ENCODE measurements around the gene ATP6V0C. TPM values are rescaled to one million over a fixed set of nuclear protein-coding genes. Genes with fewer than 3 reads are reported as not detected.
"Not testable (repeated sequence)": the region's sequence is repeated elsewhere in the genome, so short reads cannot be mapped to it uniquely, and the experiment has no call there.

Gene ATP6V0C
- total RNA-seq, 2 donors from 2014 or later: 33.5 to 38.9 TPM

GRCh38 chr16:2551420-2551889, 37.7 kb downstream of the ATP6V0C start:
- H3K27ac ChIP-seq: peak overlapping the region in 3 of 4 donors; percentile 34 to 72 (median 50)
- TF ChIP-seq, protein P1, sequence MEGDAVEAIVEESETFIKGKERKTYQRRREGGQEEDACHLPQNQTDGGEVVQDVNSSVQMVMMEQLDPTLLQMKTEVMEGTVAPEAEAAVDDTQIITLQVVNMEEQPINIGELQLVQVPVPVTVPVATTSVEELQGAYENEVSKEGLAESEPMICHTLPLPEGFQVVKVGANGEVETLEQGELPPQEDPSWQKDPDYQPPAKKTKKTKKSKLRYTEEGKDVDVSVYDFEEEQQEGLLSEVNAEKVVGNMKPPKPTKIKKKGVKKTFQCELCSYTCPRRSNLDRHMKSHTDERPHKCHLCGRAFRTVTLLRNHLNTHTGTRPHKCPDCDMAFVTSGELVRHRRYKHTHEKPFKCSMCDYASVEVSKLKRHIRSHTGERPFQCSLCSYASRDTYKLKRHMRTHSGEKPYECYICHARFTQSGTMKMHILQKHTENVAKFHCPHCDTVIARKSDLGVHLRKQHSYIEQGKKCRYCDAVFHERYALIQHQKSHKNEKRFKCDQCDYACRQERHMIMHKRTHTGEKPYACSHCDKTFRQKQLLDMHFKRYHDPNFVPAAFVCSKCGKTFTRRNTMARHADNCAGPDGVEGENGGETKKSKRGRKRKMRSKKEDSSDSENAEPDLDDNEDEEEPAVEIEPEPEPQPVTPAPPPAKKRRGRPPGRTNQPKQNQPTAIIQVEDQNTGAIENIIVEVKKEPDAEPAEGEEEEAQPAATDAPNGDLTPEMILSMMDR (IDR thresholded peaks at IDR 0.05): peak in 2 of 7 experiments; percentile 17 to 22
- H3K36me3 ChIP-seq (replicated peaks in 1 of 2; ENCODE audit: insufficient read depth in 1 of 2, low read depth in 2 of 2); H3K4me3 ChIP-seq; H3K27me3 ChIP-seq; H3K9me3 ChIP-seq; intact Hi-C loops (cut with DNase I): not testable (repeated sequence)
- DNase-seq: peak in 2 of 4 donors; percentile 9 to 10
- ATAC-seq: peak; percentile 35
- 50 to 54% methylated on average over 11 to 14 of the region's 17 CpGs for WGBS, 2 donors
- peaks cover 13% of the 10 kb centered on the region for H3K4me1 ChIP-seq

DNA sequence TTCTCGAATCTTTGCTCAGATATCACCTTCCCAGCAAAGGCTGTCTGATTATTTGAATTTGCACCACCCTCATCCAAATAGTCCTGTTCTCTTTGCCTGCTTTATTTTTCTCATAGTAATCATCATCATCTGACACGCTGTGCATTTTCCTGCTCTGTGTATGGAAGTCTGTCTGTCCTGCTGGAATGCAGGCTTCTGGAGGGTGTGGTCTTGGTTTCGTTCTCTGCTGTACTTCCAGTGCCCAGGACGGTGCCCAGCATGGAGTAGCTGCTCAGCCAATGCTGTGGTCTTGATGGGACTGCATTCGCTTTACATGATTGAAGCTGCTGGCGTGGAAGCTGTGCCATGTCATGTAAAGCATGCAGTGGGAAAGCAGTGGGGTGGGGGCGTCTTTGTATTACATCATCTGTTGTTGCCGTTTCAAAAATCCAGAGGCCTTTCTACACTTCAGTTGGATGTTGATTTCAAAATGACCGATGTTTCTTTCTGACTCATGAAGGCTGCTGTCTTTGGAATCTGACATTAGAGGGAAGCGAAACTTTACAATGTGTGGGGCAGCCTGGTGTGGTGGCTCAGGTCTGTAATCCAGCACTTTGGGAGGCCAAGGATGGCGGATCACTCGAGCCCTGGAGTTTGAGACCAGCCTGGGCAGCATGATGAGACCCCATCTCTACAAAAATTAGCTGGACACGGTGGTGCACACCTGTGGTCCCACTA, 41.1 kb downstream of the ATP6V0C start:
- H3K9me3 ChIP-seq; H3K27me3 ChIP-seq; ATAC-seq; intact Hi-C loops (cut with DNase I); H3K27ac ChIP-seq; DNase-seq; H3K36me3 ChIP-seq (replicated peaks in 1 of 2; ENCODE audit: insufficient read depth in 1 of 2, low read depth in 2 of 2); H3K4me3 ChIP-seq; H3K4me1 ChIP-seq: not testable (repeated sequence)
- WGBS, 2 donors: no CpG with 5 or more reads among the region's 13 CpGs

GRCh38 chr16:2557150-2557549, 43.4 kb downstream of the ATP6V0C start:
- H3K4me3 ChIP-seq; DNase-seq; H3K27ac ChIP-seq; H3K4me1 ChIP-seq; ATAC-seq; H3K36me3 ChIP-seq (replicated peaks in 1 of 2; ENCODE audit: insufficient read depth in 1 of 2, low read depth in 2 of 2); H3K27me3 ChIP-seq; H3K9me3 ChIP-seq; intact Hi-C loops (cut with DNase I): not testable (repeated sequence)
- whole genome bisulfite sequencing, 2 donors: no CpG with 5 or more reads among the region's 15 CpGs

GRCh38 chr16:2560131-2560797, 46.5 kb downstream of the ATP6V0C start:
- H3K4me1 ChIP-seq; H3K27me3 ChIP-seq; H3K27ac ChIP-seq; intact Hi-C loops (cut with DNase I); H3K9me3 ChIP-seq; H3K36me3 ChIP-seq (replicated peaks in 1 of 2; ENCODE audit: insufficient read depth in 1 of 2, low read depth in 2 of 2); H3K4me3 ChIP-seq; DNase-seq: not testable (repeated sequence)
- WGBS, 2 donors: 63 to 75% methylated on average over 8 of the region's 17 CpGs
- peak; percentile 15 for ATAC-seq

- H3K4me1 ChIP-seq; H3K9me3 ChIP-seq; H3K36me3 ChIP-seq (replicated peaks in 1 of 2; ENCODE audit: insufficient read depth in 1 of 2, low read depth in 2 of 2); intact Hi-C loops (cut with DNase I); H3K4me3 ChIP-seq; H3K27ac ChIP-seq; H3K27me3 ChIP-seq: not testable (repeated sequence)
- peak; percentile 72 to 85 (median 78) for DNase-seq
- ATAC-seq: peak; percentile 79
- WGBS, 2 donors: 0% methylated on average over 3 of the region's 4 CpGs; no CpG with 5 or more reads in 1 of the 2 donors
- TF ChIP-seq, protein P1 (IDR thresholded peaks at IDR 0.05): peak in 3 of 7 experiments; percentile 10 to 37 (median 28)
Observed at GRCh38 chr16:2560798-2561133, 47.0 kb downstream of the ATP6V0C start.

DNA sequence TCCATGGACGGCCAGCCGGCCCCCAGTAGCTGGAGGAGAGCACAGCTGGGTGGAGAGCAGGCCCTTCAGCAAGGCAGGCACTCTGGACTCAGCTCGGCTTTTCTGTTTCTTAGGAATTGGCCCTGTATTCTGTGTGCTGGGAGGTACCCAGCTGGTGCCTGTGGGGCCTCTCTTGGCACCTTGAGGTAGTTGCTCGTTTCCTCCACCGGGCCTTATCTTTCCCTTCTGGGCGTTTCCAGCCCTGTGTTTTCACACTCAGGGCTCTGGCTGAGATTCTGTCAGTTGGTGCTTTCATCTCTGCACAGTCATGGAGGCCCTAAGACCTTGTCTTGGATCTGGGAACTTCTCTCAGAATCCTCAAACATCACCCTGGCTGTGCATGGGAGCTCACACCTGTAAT, 53.8 kb downstream of the ATP6V0C start:
- DNase-seq; H3K4me1 ChIP-seq; H3K4me3 ChIP-seq; H3K9me3 ChIP-seq; H3K27me3 ChIP-seq; H3K36me3 ChIP-seq (replicated peaks in 1 of 2; ENCODE audit: insufficient read depth in 1 of 2, low read depth in 2 of 2); H3K27ac ChIP-seq; intact Hi-C loops (cut with DNase I): not testable (repeated sequence)
- WGBS, 2 donors: no CpG with 5 or more reads among the region's 6 CpGs
- peak; percentile 22 for ATAC-seq

- intact Hi-C loops (cut with DNase I); H3K4me1 ChIP-seq; H3K4me3 ChIP-seq; H3K36me3 ChIP-seq (replicated peaks in 1 of 2; ENCODE audit: insufficient read depth in 1 of 2, low read depth in 2 of 2); H3K27me3 ChIP-seq; H3K27ac ChIP-seq; H3K9me3 ChIP-seq; DNase-seq: not testable (repeated sequence)
- ATAC-seq: peak; percentile 54
- no CpG with 5 or more reads among the region's 11 CpGs for WGBS, 2 donors
Observed at GRCh38 chr16:2568573-2568972, 54.8 kb downstream of the ATP6V0C start.

MicroRNAs within 50 kb of the gene (microRNA counts, 767-probe panel; counts per million panel counts)
- microRNA hsa-miR-3178: 0 to 736 counts per million in 2 donors

Small RNA genes lying within 50 kb of the gene (microRNA-seq; reads per million reads assigned to microRNA genes)
- 0 reads per million in 2 donors for gene MIR3178 (ENCODE audit: borderline number of aligned reads in 2 of 2, borderline replicate concordance in 2 of 2)
- gene MIR6768 (ENCODE audit: borderline number of aligned reads in 2 of 2, borderline replicate concordance in 2 of 2): 0 reads per million in 2 donors

Small RNA genes lying within 50 kb of the gene (small RNA-seq; reads per million reads assigned to genes)
- gene AC093525.1 (not detected), gene MIR3178 (not detected), gene MIR6768 (not detected)

Other genes starting within 250 kb of the ATP6V0C start
- 10 to 100 TPM; 48.5 to 61.6 TPM for gene RNPS1, start 245.8 kb upstream of the ATP6V0C start, total RNA-seq
- gene ABCA3, start 173.2 kb upstream of the ATP6V0C start, total RNA-seq: 10 to 100 TPM; 13.8 to 21.0 TPM
- gene CCNF, start 84.5 kb upstream of the ATP6V0C start, total RNA-seq: 1 to 10 TPM in 1 of 2 donors, under 1 TPM in 1; 0.99 to 2.3 TPM
- gene TEDC2, start 53.8 kb upstream of the ATP6V0C start, total RNA-seq: not detected
- gene NTN3, start 42.7 kb upstream of the ATP6V0C start, total RNA-seq: not detected
- gene TBC1D24, start 38.8 kb upstream of the ATP6V0C start, total RNA-seq: 10 to 100 TPM; 18.7 to 30.0 TPM
- 10 to 100 TPM; 13.7 to 33.6 TPM for gene AMDHD2, start 6.4 kb downstream of the ATP6V0C start, total RNA-seq
- 1 to 10 TPM in 1 of 2 donors, under 1 TPM in 1; 0.52 to 1.3 TPM for gene CEMP1, start 17.5 kb downstream of the ATP6V0C start, total RNA-seq
- gene PDPK1, start 24.1 kb downstream of the ATP6V0C start, total RNA-seq: 10 to 100 TPM; 20.5 to 28.0 TPM
- gene KCTD5, start 168.6 kb downstream of the ATP6V0C start, total RNA-seq: 1 to 10 TPM; 6.2 to 7.3 TPM
- gene PRSS27, start 206.3 kb downstream of the ATP6V0C start, total RNA-seq: 1 to 10 TPM in 1 of 2 donors, not detected in 1; 2.1 TPM
- gene SRRM2, start 238.7 kb downstream of the ATP6V0C start, total RNA-seq: 1,000 to 10,000 TPM in 1 of 2 donors, 100 to 1,000 TPM in 1; 231 to 1,198 TPM

Data from body of pancreas (tissue), 4 donors.